ENCODE results near the gene CDYL. TPM values are rescaled to one million over a fixed set of nuclear protein-coding genes. Genes with fewer than 3 reads are reported as not detected.

Gene CDYL
- total RNA-seq, 1 experiment from 2014 or later = 60.8 TPM

DNA sequence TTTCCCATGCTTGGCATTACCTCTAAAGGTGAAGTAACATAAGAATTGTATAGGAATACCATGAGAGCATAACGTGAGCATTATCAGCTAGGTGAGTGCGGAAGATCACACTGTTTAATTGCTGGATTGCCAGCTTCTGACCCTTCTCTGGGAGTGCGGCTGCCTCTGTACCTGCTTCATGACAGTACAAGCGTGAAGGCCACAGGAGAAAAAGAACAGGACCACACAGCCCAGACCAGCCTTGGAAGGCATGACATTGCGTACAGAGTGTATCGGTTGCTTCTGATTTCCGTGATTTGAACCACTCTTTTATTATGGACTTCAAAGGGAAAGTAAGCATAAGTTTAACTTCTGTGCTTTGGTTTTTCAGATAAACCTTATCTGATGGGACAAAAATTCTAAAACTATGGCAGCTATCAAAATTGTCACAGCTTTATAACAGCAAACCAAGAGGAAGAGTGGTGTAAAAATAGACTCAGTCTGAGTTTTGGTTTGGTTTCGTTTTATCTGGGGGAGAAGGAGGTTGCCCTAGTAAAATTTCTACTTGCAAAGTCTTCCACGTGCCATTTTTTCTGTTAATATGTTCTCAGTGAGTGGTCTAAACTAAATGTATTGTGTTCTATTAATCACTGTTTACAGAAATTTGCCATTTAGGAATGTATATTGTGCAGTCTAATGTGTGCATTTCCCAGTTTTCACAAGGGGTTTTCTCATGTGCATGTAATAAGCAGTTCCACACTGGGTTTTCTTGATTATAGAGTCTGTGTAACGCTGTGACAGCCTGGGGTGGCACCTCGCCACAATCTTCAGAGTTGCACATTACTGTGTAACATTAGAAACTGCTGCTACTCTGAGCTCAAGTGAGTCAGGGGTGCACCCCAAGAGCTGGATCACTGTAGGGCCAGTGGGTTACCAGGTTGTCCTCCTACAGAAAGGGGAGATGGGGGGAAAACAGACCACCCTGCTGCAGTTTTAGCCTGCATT is 130.4 kb downstream of the CDYL start:
- CTCF ChIA-PET = no interaction called here
- Histone ChIP-seq H3K36me3 (ENCODE audit: low read depth) (no peaks in the 10 kb centered on the region), H3K4me2 (no peak overlapping the region), H3K27me3 (ENCODE audit: insufficient read depth, low read depth) (no peaks in the 10 kb centered on the region), H3K79me2 (ENCODE audit: low read depth) (no peaks in the 10 kb centered on the region), H3K9me3 (ENCODE audit: insufficient read depth, low read depth) (no peaks in the 10 kb centered on the region), H3F3A (ENCODE audit: insufficient read depth, low read depth) (no peaks in the 10 kb centered on the region), H3K9me2 (ENCODE audit: insufficient read depth) (no peaks in the 10 kb centered on the region), H3K4me3 (no peak overlapping the region), H2AFZ (no peak overlapping the region), H4K20me1 (ENCODE audit: insufficient read depth) (no peaks in the 10 kb centered on the region), H3K27ac (no peak overlapping the region), H3K4me1 (replicated peaks; ENCODE audit: insufficient read depth) (no peaks in the 10 kb centered on the region)
- intact Hi-C loops (cut with micrococcal nuclease; ENCODE audit: unreplicated experiment) = no loop called here
- POLR2A ChIA-PET (ENCODE audit: unreplicated experiment) = interaction anchor here (0.6 kb wide), 1 partner anchor 1103 kb away, joined by 3 read pairs; no protein-coding TSS in a partner anchor
- BruUV-seq (replicated peaks) = no TSS peak
- TF ChIP-seq EZH2 (IDR thresholded peaks at IDR 0.05; ENCODE audit: low read depth) (no peak), CTCF (conservative IDR thresholded peaks at IDR 0.05) (no peak)
- DNase-seq = no peak

DNA sequence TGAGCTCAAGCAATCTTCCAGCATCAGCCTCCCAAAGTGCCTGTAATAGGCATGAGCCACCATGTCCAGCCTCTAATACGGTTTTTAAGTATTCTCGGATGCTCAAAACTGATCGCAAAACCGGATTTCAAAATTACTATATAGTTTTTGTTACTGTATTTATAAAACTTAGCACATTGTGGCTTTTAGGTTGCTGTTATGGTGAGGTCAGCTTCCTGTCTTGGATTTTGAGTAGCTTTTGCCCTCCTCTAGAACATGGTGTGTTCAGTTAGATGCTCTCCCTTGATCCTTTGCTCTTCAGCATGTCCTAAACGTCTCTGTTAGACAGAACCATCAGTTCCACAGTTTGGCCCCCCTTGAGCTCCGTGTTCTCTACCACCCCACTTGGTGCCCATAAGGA is 131.4 kb downstream of the CDYL start:
- H3K4me3 ChIP-seq = no peak overlapping the region
- DNase-seq = no peak
- H3K9me2 ChIP-seq (ENCODE audit: insufficient read depth) = no peaks in the 10 kb centered on the region
- no peaks in the 10 kb centered on the region for H3K27me3 ChIP-seq (ENCODE audit: insufficient read depth, low read depth)
- no peaks in the 10 kb centered on the region for H3K9me3 ChIP-seq (ENCODE audit: insufficient read depth, low read depth)
- no peaks in the 10 kb centered on the region for H4K20me1 ChIP-seq (ENCODE audit: insufficient read depth)
- intact Hi-C loops (cut with micrococcal nuclease; ENCODE audit: unreplicated experiment) = no loop called here
- H3K27ac ChIP-seq = no peak overlapping the region
- ChIA-PET POLR2A (ENCODE audit: unreplicated experiment) (interaction anchor here (0.5 to 0.6 kb wide), 2 partner anchors 47 to 1104 kb away, joined by 3 to 4 read pairs; no protein-coding TSS in a partner anchor), CTCF (no interaction called here)
- H3K79me2 ChIP-seq (ENCODE audit: low read depth) = no peaks in the 10 kb centered on the region
- H2AFZ ChIP-seq = no peak overlapping the region
- TF ChIP-seq EZH2 (IDR thresholded peaks at IDR 0.05; ENCODE audit: low read depth) (no peak), CTCF (conservative IDR thresholded peaks at IDR 0.05) (no peak)
- H3K4me1 ChIP-seq (replicated peaks; ENCODE audit: insufficient read depth) = no peaks in the 10 kb centered on the region
- H3K4me2 ChIP-seq = no peak overlapping the region
- H3K36me3 ChIP-seq (ENCODE audit: low read depth) = no peaks in the 10 kb centered on the region
- no peaks in the 10 kb centered on the region for H3F3A ChIP-seq (ENCODE audit: insufficient read depth, low read depth)
- BruUV-seq (replicated peaks) = no TSS peak

GRCh38 chr6:4908062-4908461 is 131.9 kb downstream of the CDYL start:
- H3F3A ChIP-seq (ENCODE audit: insufficient read depth, low read depth) = no peaks in the 10 kb centered on the region
- H4K20me1 ChIP-seq (ENCODE audit: insufficient read depth) = no peaks in the 10 kb centered on the region
- H3K9me2 ChIP-seq (ENCODE audit: insufficient read depth) = no peaks in the 10 kb centered on the region
- peaks cover 4% of the 10 kb centered on the region; the same call in 1 of the 2 replicates for H3K4me1 ChIP-seq (replicated peaks; ENCODE audit: insufficient read depth)
- H3K4me2 ChIP-seq = no peak overlapping the region
- H3K36me3 ChIP-seq (ENCODE audit: low read depth) = no peaks in the 10 kb centered on the region
- intact Hi-C loops (cut with micrococcal nuclease; ENCODE audit: unreplicated experiment) = no loop called here
- CTCF ChIA-PET = no interaction called here
- H3K4me3 ChIP-seq = no peak overlapping the region
- no peak overlapping the region for H3K27ac ChIP-seq
- no TSS peak for BruUV-seq (replicated peaks)
- H2AFZ ChIP-seq = no peak overlapping the region
- no peaks in the 10 kb centered on the region for H3K27me3 ChIP-seq (ENCODE audit: insufficient read depth, low read depth)
- DNase-seq = no peak
- POLR2A ChIA-PET (ENCODE audit: unreplicated experiment) = interaction anchor here (0.5 kb wide), 2 partner anchors 46 to 188 kb away, joined by 3 to 4 read pairs; no protein-coding TSS in a partner anchor
- H3K9me3 ChIP-seq (ENCODE audit: insufficient read depth, low read depth) = no peaks in the 10 kb centered on the region
- no peaks in the 10 kb centered on the region for H3K79me2 ChIP-seq (ENCODE audit: low read depth)
- TF ChIP-seq CTCF (conservative IDR thresholded peaks at IDR 0.05) = no peak
- TF ChIP-seq EZH2 (IDR thresholded peaks at IDR 0.05; ENCODE audit: low read depth) = no peak

Data from PC-9 (cell line).